Liver (tissue), 9 donors: ENCODE measurements around the gene AKR1C1. TPM values are rescaled to one million over a fixed set of nuclear protein-coding genes. Genes with fewer than 3 reads are reported as not detected.

Experiments
- DNase-seq: peaks from one replicate; pipeline ENCODE4 v3.0.0-alpha.2; 2017; ENCODE audit warnings: low spot score
- H3K27ac ChIP-seq, 2 donors: one replicate each; pipeline ENCODE4 v1.7.0; 2013; ENCODE audit warnings: inconsistent platforms in 2 of 2, low read length in 2 of 2, control low read depth in 1 of 2, low read depth in 1 of 2, mild to moderate bottlenecking in 1 of 2
- H3K27me3 ChIP-seq, 4 donors: one replicate each; pipeline versions ENCODE4 v1.6.1 to v1.7.0; 2013; ENCODE audit warnings: low read length in 3 of 4, inconsistent platforms in 1 of 4, mild to moderate bottlenecking in 1 of 4, moderate library complexity in 1 of 4; ENCODE audit not compliant: control insufficient read depth in 4 of 4, insufficient read depth in 4 of 4
- H3K36me3 ChIP-seq, 4 donors: one replicate each; pipeline versions ENCODE4 v1.6.1 to v1.7.0; 2013; ENCODE audit warnings: low read length in 3 of 4, mild to moderate bottlenecking in 3 of 4, low read depth in 1 of 4, moderate library complexity in 1 of 4; ENCODE audit not compliant: control insufficient read depth in 4 of 4, insufficient read depth in 3 of 4
- H3K4me1 ChIP-seq, 4 donors: one replicate each; pipeline versions ENCODE4 v1.6.1 to v1.7.0; 2013; ENCODE audit warnings: low read length in 3 of 4, mild to moderate bottlenecking in 3 of 4, moderate library complexity in 1 of 4; ENCODE audit not compliant: control insufficient read depth in 4 of 4, insufficient read depth in 4 of 4
- H3K4me3 ChIP-seq, 3 donors: one replicate each; pipeline versions ENCODE4 v1.6.1 to v1.7.0; 2013; ENCODE audit warnings: low read length in 3 of 3, control low read depth in 1 of 3, low read depth in 1 of 3, mild to moderate bottlenecking in 1 of 3
- H3K9ac ChIP-seq, 2 donors: one replicate each; pipeline ENCODE4 v1.7.0; 2013; ENCODE audit warnings: low read length in 2 of 2, mild to moderate bottlenecking in 2 of 2, moderate library complexity in 2 of 2, control low read depth in 1 of 2, low read depth in 1 of 2
- H3K9me3 ChIP-seq, 4 donors: one replicate each; pipeline versions ENCODE4 v1.6.1 to v1.7.0; 2013; ENCODE audit warnings: low read length in 3 of 4; ENCODE audit not compliant: control insufficient read depth in 4 of 4
- CTCF ChIP-seq: fragments of 150-350 bp; IDR thresholded peaks from 2 replicates; pipeline ENCODE4 v1.5.1; 2017; ENCODE audit warnings: improper control_type of control experiment, low read depth, low read length; ENCODE audit not compliant: missing input control
- EGR1 ChIP-seq, 2 donors: IDR thresholded peaks; 2 replicates each; pipeline ENCODE4 v1.6.1; 2016 to 2018; ENCODE audit warnings: antibody characterized with exemption in 2 of 2, low read depth in 2 of 2
- FOXA1 ChIP-seq: IDR thresholded peaks from 2 replicates; pipeline ENCODE4 v1.6.1; 2016; ENCODE audit warnings: antibody characterized with exemption
- FOXA2 ChIP-seq: IDR thresholded peaks from 2 replicates; pipeline ENCODE4 v1.6.1; 2016; ENCODE audit warnings: antibody characterized with exemption
- GABPA ChIP-seq, 2 donors: IDR thresholded peaks in 1 of 2; conservative IDR thresholded peaks in 1 of 2; 2 replicates each; pipeline ENCODE4 v1.6.1; 2016; ENCODE audit warnings: antibody characterized with exemption in 2 of 2, mild to moderate bottlenecking in 1 of 2, moderate library complexity in 1 of 2
- HNF4A ChIP-seq, 2 donors: conservative IDR thresholded peaks; 2 replicates each; pipeline ENCODE4 v1.6.1; 2016; ENCODE audit warnings: antibody characterized with exemption in 2 of 2, mild to moderate bottlenecking in 2 of 2
- HNF4G ChIP-seq: IDR thresholded peaks from 2 replicates; pipeline ENCODE4 v1.6.1; 2016; ENCODE audit warnings: antibody characterized with exemption
- JUND ChIP-seq, 2 donors: IDR thresholded peaks; 2 replicates each; pipeline ENCODE4 v1.6.1; 2016; ENCODE audit warnings: antibody characterized with exemption in 2 of 2
- MAX ChIP-seq: IDR thresholded peaks from 2 replicates; pipeline ENCODE4 v1.6.1; 2016; ENCODE audit warnings: antibody characterized with exemption
- NR2F2 ChIP-seq: IDR thresholded peaks from 2 replicates; pipeline ENCODE4 v1.6.1; 2016; ENCODE audit warnings: antibody characterized with exemption
- RAD21 ChIP-seq, 2 donors: IDR thresholded peaks; 2 replicates each; pipeline ENCODE4 v1.6.1; 2016; ENCODE audit warnings: antibody characterized with exemption in 2 of 2, mild to moderate bottlenecking in 2 of 2
- RXRA ChIP-seq, 2 donors: IDR thresholded peaks; 2 replicates each; pipeline ENCODE4 v1.6.1; 2017 to 2018; ENCODE audit warnings: antibody characterized with exemption in 2 of 2, mild to moderate bottlenecking in 1 of 2
- SP1 ChIP-seq: IDR thresholded peaks from 2 replicates; pipeline ENCODE4 v1.6.1; 2018; ENCODE audit warnings: antibody characterized with exemption, mild to moderate bottlenecking
- TAF1 ChIP-seq: conservative IDR thresholded peaks from 2 replicates; pipeline ENCODE4 v1.6.1; 2016; ENCODE audit warnings: antibody characterized with exemption, mild to moderate bottlenecking
- YY1 ChIP-seq: IDR thresholded peaks from 2 replicates; pipeline ENCODE4 v1.6.1; 2016; ENCODE audit warnings: antibody characterized with exemption, mild to moderate bottlenecking
- WGBS: extraction: QIAGEN DNeasy Blood & Tissue Kit; methylation state at CpG from one replicate; pipeline ENCODE4 v1.1.7; 2013; 5-methylcytosine and 5-hydroxymethylcytosine counted together
- polyA plus RNA-seq, 2 donors: library from polyadenylated mRNA; stranded (reverse) in 1 of 2; unstranded in 1 of 2; fragments of 200-250 nt in 1 of 2; fragments of >200 nt in 1 of 2; fragmentation: Nextera tagmentation in 1 of 2; extraction: Ambion mirVana in 1 of 2; gene quantifications; one replicate each; pipeline versions ENCODE4 v1.2.1 to v1.2.3, GENCODE V29; 2013 to 2015
- total RNA-seq, 2 donors: library from RNA; depleted of rRNA; stranded (reverse); fragments of >200 nt; gene quantifications; one replicate each; pipeline ENCODE4 v1.2.3, GENCODE V29; 2014
- TF ChIP-seq, protein P1 (sequence below): IDR thresholded peaks from 2 replicates; pipeline ENCODE4 v1.6.1; 2016; ENCODE audit warnings: antibody characterized with exemption, mild to moderate bottlenecking
- TF ChIP-seq, protein P2 (sequence below): IDR thresholded peaks from 2 replicates; pipeline ENCODE4 v1.6.1; 2016; ENCODE audit warnings: antibody characterized with exemption
- donor health status: healthy.
- donor health status: healthy.
- donor health status: healthy.
- donor health status: healthy.
- donor health status: healthy.

Gene AKR1C1
- total and polyA plus RNA-seq, 4 donors = 128 to 540 (median 145) TPM

DNA sequence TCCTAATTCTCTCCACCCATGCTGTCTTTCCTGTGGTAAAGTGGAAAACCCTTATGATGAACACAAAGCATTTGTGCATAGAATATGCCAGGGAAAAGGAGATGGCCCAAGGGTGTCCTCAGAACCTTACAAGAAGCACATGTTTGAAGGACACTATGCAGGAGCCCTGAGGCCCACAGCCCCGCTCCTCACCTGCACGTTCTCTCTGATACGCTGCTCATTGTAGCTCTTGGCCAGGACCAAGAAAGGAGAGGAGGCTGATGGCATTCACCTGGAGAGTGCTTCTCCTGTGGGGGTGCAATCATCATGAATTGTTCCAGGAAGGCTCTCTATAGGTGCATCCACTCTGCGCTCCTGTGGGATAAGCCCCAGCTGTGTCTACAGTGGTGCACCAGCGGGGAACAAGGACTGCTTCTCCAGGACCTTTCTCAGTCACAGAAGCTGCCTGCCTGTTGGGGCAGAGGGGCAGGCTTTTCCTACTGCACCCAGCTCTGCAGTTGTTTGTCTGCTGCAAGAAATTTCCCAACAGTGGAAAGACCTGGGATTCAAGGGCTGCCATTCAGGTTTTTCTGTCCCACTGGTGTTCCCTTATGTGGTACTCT, 20.5 kb downstream of the AKR1C1 start:
- DNase-seq = no peak
- H3K36me3 ChIP-seq = peaks cover 0 to 8% (median 7%) of the 10 kb centered on the region in 4 donors
- no peak overlapping the region for H3K4me3 ChIP-seq
- H3K27ac ChIP-seq = no peak overlapping the region
- no peak overlapping the region for H3K9ac ChIP-seq
- TF ChIP-seq GABPA (IDR thresholded peaks at IDR 0.05 in 1 of 2, conservative IDR thresholded peaks at IDR 0.05 in 1 of 2) (no peak), JUND (IDR thresholded peaks at IDR 0.05) (no peak), SP1 (no peak)
- no peaks in the 10 kb centered on the region for H3K27me3 ChIP-seq
- WGBS = 97% methylated on average over 5 of the region's 5 CpGs
- H3K4me1 ChIP-seq = no peaks in the 10 kb centered on the region
- H3K9me3 ChIP-seq = no peaks in the 10 kb centered on the region

- Histone ChIP-seq H3K4me1 (no peaks in the 10 kb centered on the region), H3K27ac (no peak overlapping the region), H3K9ac (no peak overlapping the region), H3K9me3 (no peaks in the 10 kb centered on the region), H3K36me3 (peaks cover 0 to 7% (median 3%) of the 10 kb centered on the region in 4 donors), H3K27me3 (no peaks in the 10 kb centered on the region), H3K4me3 (no peak overlapping the region)
- no peak for DNase-seq
- WGBS = 97% methylated on average over 10 of the region's 10 CpGs
- no peak for TF ChIP-seq HNF4G
- TF ChIP-seq EGR1 (IDR thresholded peaks at IDR 0.05; ENCODE audit: low read depth in 2 of 2) = no peak
- no peak for TF ChIP-seq FOXA2
- no peak for TF ChIP-seq MAX
- TF ChIP-seq RXRA (IDR thresholded peaks at IDR 0.05) = no peak
- TF ChIP-seq JUND (IDR thresholded peaks at IDR 0.05) = no peak
- TF ChIP-seq RAD21 (IDR thresholded peaks at IDR 0.05) = no peak
- TF ChIP-seq HNF4A (conservative IDR thresholded peaks at IDR 0.05) = no peak
- no peak for TF ChIP-seq GABPA (IDR thresholded peaks at IDR 0.05 in 1 of 2, conservative IDR thresholded peaks at IDR 0.05 in 1 of 2)
- no peak for TF ChIP-seq NR2F2
- no peak for TF ChIP-seq YY1
- no peak for TF ChIP-seq FOXA1
- TF ChIP-seq, protein P1, sequence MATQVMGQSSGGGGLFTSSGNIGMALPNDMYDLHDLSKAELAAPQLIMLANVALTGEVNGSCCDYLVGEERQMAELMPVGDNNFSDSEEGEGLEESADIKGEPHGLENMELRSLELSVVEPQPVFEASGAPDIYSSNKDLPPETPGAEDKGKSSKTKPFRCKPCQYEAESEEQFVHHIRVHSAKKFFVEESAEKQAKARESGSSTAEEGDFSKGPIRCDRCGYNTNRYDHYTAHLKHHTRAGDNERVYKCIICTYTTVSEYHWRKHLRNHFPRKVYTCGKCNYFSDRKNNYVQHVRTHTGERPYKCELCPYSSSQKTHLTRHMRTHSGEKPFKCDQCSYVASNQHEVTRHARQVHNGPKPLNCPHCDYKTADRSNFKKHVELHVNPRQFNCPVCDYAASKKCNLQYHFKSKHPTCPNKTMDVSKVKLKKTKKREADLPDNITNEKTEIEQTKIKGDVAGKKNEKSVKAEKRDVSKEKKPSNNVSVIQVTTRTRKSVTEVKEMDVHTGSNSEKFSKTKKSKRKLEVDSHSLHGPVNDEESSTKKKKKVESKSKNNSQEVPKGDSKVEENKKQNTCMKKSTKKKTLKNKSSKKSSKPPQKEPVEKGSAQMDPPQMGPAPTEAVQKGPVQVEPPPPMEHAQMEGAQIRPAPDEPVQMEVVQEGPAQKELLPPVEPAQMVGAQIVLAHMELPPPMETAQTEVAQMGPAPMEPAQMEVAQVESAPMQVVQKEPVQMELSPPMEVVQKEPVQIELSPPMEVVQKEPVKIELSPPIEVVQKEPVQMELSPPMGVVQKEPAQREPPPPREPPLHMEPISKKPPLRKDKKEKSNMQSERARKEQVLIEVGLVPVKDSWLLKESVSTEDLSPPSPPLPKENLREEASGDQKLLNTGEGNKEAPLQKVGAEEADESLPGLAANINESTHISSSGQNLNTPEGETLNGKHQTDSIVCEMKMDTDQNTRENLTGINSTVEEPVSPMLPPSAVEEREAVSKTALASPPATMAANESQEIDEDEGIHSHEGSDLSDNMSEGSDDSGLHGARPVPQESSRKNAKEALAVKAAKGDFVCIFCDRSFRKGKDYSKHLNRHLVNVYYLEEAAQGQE = no peak
- TF ChIP-seq, protein P2, sequence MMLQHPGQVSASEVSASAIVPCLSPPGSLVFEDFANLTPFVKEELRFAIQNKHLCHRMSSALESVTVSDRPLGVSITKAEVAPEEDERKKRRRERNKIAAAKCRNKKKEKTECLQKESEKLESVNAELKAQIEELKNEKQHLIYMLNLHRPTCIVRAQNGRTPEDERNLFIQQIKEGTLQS = no peak
- no peak for TF ChIP-seq CTCF
- TF ChIP-seq TAF1 = no peak
- no peak for TF ChIP-seq SP1
Observed at GRCh38 chr10:4984223-4984622, 21.0 kb downstream of the AKR1C1 start.
